MM.1S (cell line): ENCODE measurements around the gene EIF4G1.

Source experiments
- DNase-seq: peaks from one replicate; pipeline ENCODE4 v3.0.0-alpha.2; 2015
- H2AFZ ChIP-seq: fragments of 300-600 bp; sonication (generic); 2 replicates; pipeline ENCODE4 v1.6.0; 2016; ENCODE audit warnings: antibody characterized with exemption, low read length
- H3F3A ChIP-seq: fragments of 300-600 bp; sonication (generic); 2 replicates; pipeline ENCODE4 v1.6.1; 2016; ENCODE audit warnings: mild to moderate bottlenecking, antibody characterized with exemption, low read length, moderate library complexity, mixed read lengths; ENCODE audit not compliant: insufficient read depth
- H3K27ac ChIP-seq: fragments of 300-600 bp; sonication (generic); 2 replicates; pipeline ENCODE4 v1.5.1; 2016; ENCODE audit warnings: mild to moderate bottlenecking, low read length
- H3K27me3 ChIP-seq: fragments of 300-600 bp; sonication (generic); replicated peaks from 2 replicates; pipeline ENCODE4 v1.6.0; 2016; ENCODE audit warnings: low read length; ENCODE audit not compliant: insufficient read depth
- H3K36me3 ChIP-seq: fragments of 300-600 bp; sonication (generic); replicated peaks from 2 replicates; pipeline ENCODE4 v1.6.1; 2016; ENCODE audit warnings: mild to moderate bottlenecking, low read length, mixed read lengths; ENCODE audit not compliant: insufficient read depth
- H3K4me1 ChIP-seq: fragments of 300-600 bp; sonication (generic); 2 replicates; pipeline ENCODE4 v1.6.1; 2016; ENCODE audit warnings: low read length, mixed read lengths
- H3K4me2 ChIP-seq: fragments of 300-600 bp; sonication (generic); 2 replicates; pipeline ENCODE4 v1.6.0; 2016; ENCODE audit warnings: low read depth, low read length
- H3K4me3 ChIP-seq: fragments of 300-600 bp; sonication (generic); 2 replicates; pipeline ENCODE4 v1.5.1; 2016; ENCODE audit warnings: low read length, mixed read lengths
- H3K79me2 ChIP-seq: fragments of 300-600 bp; sonication (generic); 2 replicates; pipeline ENCODE4 v1.6.1; 2016; ENCODE audit warnings: mixed run types, low read length, mixed read lengths
- H3K9ac ChIP-seq: fragments of 300-600 bp; sonication (generic); 2 replicates; pipeline ENCODE4 v1.6.1; 2016; ENCODE audit warnings: low read length, mixed read lengths
- H3K9me2 ChIP-seq: fragments of 300-600 bp; sonication (generic); replicated peaks from 2 replicates; pipeline ENCODE4 v1.6.1; 2016; ENCODE audit warnings: mild to moderate bottlenecking, low read length, mixed read lengths; ENCODE audit not compliant: insufficient read depth
- H3K9me3 ChIP-seq: fragments of 300-600 bp; sonication (generic); replicated peaks from 2 replicates; pipeline ENCODE4 v1.6.1; 2016; ENCODE audit warnings: mild to moderate bottlenecking, low read length, mixed read lengths; ENCODE audit not compliant: insufficient read depth
- H4K20me1 ChIP-seq: fragments of 300-600 bp; sonication (generic); 2 replicates; pipeline ENCODE4 v1.6.1; 2016; ENCODE audit warnings: mild to moderate bottlenecking, low read length, moderate library complexity, mixed read lengths; ENCODE audit not compliant: insufficient read depth
- CTCF ChIP-seq: fragments of 300-600 bp; sonication (generic); IDR thresholded peaks from 2 replicates; pipeline ENCODE4 v1.5.1; 2016; ENCODE audit warnings: antibody characterized with exemption, low read length, mixed read lengths
- EZH2 ChIP-seq: fragments of 300-600 bp; sonication (generic); optimal IDR thresholded peaks from 2 replicates; pipeline ENCODE3; 2017; ENCODE audit warnings: low read depth, mild to moderate bottlenecking, antibody characterized with exemption, low read length, mixed read lengths
- EZH2phosphoT487 ChIP-seq: fragments of 300-600 bp; sonication (generic); IDR thresholded peaks from 2 replicates; pipeline ENCODE4 v1.6.1; 2018; ENCODE audit warnings: antibody characterized with exemption, low read length

EIF4G1 gene

GRCh38 chr3:184321666-184322065, 7.3 kb downstream of the EIF4G1 start:
- no peaks in the 10 kb centered on the region for H3K27me3 ChIP-seq
- no peaks in the 10 kb centered on the region for H3F3A ChIP-seq
- TF ChIP-seq CTCF: no peak
- TF ChIP-seq EZH2phosphoT487: no peak
- no peak for TF ChIP-seq EZH2
- H3K9me2 ChIP-seq: no peaks in the 10 kb centered on the region
- H3K79me2 ChIP-seq: peaks cover 99% of the 10 kb centered on the region
- H4K20me1 ChIP-seq: peaks cover 46% of the 10 kb centered on the region
- no peaks in the 10 kb centered on the region for H3K9me3 ChIP-seq
- H3K9ac ChIP-seq: no peak overlapping the region
- no peak for DNase-seq
- H3K4me1 ChIP-seq: no peaks in the 10 kb centered on the region
- H2AFZ ChIP-seq: no peak overlapping the region
- H3K36me3 ChIP-seq: peaks cover 71% of the 10 kb centered on the region
- H3K4me2 ChIP-seq: no peak overlapping the region
- no peak overlapping the region for H3K27ac ChIP-seq
- no peak overlapping the region for H3K4me3 ChIP-seq

- Histone ChIP-seq H3K9ac (no peak overlapping the region), H3K4me2 (no peak overlapping the region), H3K27ac (no peak overlapping the region), H3K4me3 (no peak overlapping the region), H3K27me3 (no peaks in the 10 kb centered on the region), H3K9me3 (no peaks in the 10 kb centered on the region), H2AFZ (no peak overlapping the region), H3K9me2 (no peaks in the 10 kb centered on the region), H3K36me3 (peaks cover 83% of the 10 kb centered on the region), H3K79me2 (peaks cover 99% of the 10 kb centered on the region), H3F3A (no peaks in the 10 kb centered on the region), H3K4me1 (no peaks in the 10 kb centered on the region), H4K20me1 (peaks cover 34% of the 10 kb centered on the region)
- DNase-seq: no peak
- TF ChIP-seq EZH2phosphoT487 (no peak), EZH2 (no peak), CTCF (no peak)
Measured at GRCh38 chr3:184322731-184323487, 8.5 kb downstream of the EIF4G1 start.

DNA sequence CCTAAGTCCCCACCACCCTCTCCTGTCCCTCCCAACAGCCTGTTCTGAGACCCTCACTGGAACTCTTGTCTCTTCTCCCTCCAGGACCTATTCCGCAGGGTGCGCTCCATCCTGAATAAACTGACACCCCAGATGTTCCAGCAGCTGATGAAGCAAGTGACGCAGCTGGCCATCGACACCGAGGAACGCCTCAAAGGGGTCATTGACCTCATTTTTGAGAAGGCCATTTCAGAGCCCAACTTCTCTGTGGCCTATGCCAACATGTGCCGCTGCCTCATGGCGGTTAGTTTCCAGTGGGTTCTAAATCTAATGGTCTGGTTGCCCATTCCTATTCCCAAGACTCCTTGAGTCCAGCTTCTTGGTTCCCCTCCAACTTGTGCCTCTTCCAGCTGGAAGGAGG, 9.3 kb downstream of the EIF4G1 start:
- H4K20me1 ChIP-seq: peaks cover 30% of the 10 kb centered on the region
- H3K36me3 ChIP-seq: peaks cover 88% of the 10 kb centered on the region
- no peak overlapping the region for H2AFZ ChIP-seq
- no peak overlapping the region for H3K9ac ChIP-seq
- H3K27ac ChIP-seq: no peak overlapping the region
- H3K4me1 ChIP-seq: no peaks in the 10 kb centered on the region
- H3K9me3 ChIP-seq: no peaks in the 10 kb centered on the region
- H3K4me3 ChIP-seq: no peak overlapping the region
- no peak for DNase-seq
- no peak for TF ChIP-seq EZH2phosphoT487
- no peak overlapping the region for H3K4me2 ChIP-seq
- H3K79me2 ChIP-seq: peaks cover 97% of the 10 kb centered on the region
- H3F3A ChIP-seq: peaks cover 2% of the 10 kb centered on the region; the same call in 1 of the 2 replicates
- H3K9me2 ChIP-seq: no peaks in the 10 kb centered on the region
- no peaks in the 10 kb centered on the region for H3K27me3 ChIP-seq

- Histone ChIP-seq H2AFZ (no peak overlapping the region), H3K27me3 (no peaks in the 10 kb centered on the region), H3K9me2 (no peaks in the 10 kb centered on the region), H3K79me2 (peaks cover 92% of the 10 kb centered on the region), H3K9ac (no peak overlapping the region), H3K36me3 (peaks cover 81% of the 10 kb centered on the region), H3K4me2 (no peak overlapping the region), H3K9me3 (no peaks in the 10 kb centered on the region), H3K4me1 (no peaks in the 10 kb centered on the region), H3F3A (peaks cover 6% of the 10 kb centered on the region; the same call in 1 of the 2 replicates), H3K27ac (no peak overlapping the region), H4K20me1 (peaks cover 16% of the 10 kb centered on the region; the same call in 1 of the 2 replicates), H3K4me3 (no peak overlapping the region)
- TF ChIP-seq CTCF: no peak
- TF ChIP-seq EZH2phosphoT487: no peak
- no peak for TF ChIP-seq EZH2
- no peak for DNase-seq
Measured at GRCh38 chr3:184325269-184325668, 10.9 kb downstream of the EIF4G1 start.
